SJSA1 (cell line): ENCODE results near the gene SMIM41. TPM values are rescaled to one million over a fixed set of nuclear protein-coding genes. Genes with fewer than 3 reads are reported as not detected.
A peak's percentile ranks its signal among the peaks of the same experiment; 100 is the strongest.

Experiments
- DNase-seq, 2 experiments: peaks; one replicate each; pipeline ENCODE4 v3.0.0-alpha.2; 2015 to 2020; ENCODE audit warnings: low spot score in 2 of 2, low read depth in 1 of 2
- H3K27ac ChIP-seq: fragments of 250-450 bp; sonication (Bioruptor Pico); 2 replicates; pipeline ENCODE4 v1.5.1; 2020; ENCODE audit warnings: mild to moderate bottlenecking, moderate library complexity
- H3K27me3 ChIP-seq: fragments of 250-450 bp; sonication (Bioruptor Pico); replicated peaks from 2 replicates; pipeline ENCODE4 v1.5.1; 2020; ENCODE audit warnings: mild to moderate bottlenecking, moderate library complexity
- H3K36me3 ChIP-seq: fragments of 250-450 bp; sonication (Bioruptor Pico); 2 replicates; pipeline ENCODE4 v1.5.1; 2020; ENCODE audit warnings: mild to moderate bottlenecking
- H3K4me1 ChIP-seq: fragments of 250-450 bp; sonication (Bioruptor Pico); replicated peaks from 2 replicates; pipeline ENCODE4 v1.6.1; 2021; ENCODE audit warnings: mild to moderate bottlenecking
- H3K4me3 ChIP-seq: fragments of 250-450 bp; sonication (Bioruptor Pico); 2 replicates; pipeline ENCODE4 v1.5.1; 2020; ENCODE audit warnings: mild to moderate bottlenecking
- H3K9me3 ChIP-seq: fragments of 250-450 bp; sonication (Bioruptor Pico); replicated peaks from 2 replicates; pipeline ENCODE4 v1.5.1; 2020; ENCODE audit warnings: mild to moderate bottlenecking
- total RNA-seq: library from RNA; depleted of rRNA; stranded (reverse); fragments of >200 nt; shearing (Covaris generic); gene quantifications from 2 replicates; pipeline ENCODE4 v1.2.3, GENCODE V29; 2014

SMIM41 gene
- total RNA-seq, 1 experiment from 2014 or later: not detected

DNA sequence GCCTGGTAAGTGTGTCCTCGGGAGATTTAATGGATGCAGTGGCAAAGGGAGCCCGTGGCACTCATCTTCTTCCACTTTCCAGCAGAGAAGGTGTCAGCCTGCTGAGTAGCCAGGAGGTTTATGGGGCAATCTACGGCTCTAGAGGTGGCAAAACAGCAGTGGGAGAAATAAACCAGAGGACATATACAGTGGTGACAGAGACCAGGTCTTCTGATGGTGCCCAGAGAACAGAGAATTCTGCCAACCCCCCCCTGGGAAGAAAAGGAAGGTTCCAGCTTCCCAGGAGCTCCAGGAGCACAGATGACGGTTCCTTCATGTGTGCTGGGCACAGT lies 43.0 kb downstream of the SMIM41 start:
- Histone ChIP-seq H3K27me3 (peaks cover 5% of the 10 kb centered on the region; the same call in 1 of the 2 replicates), H3K36me3 (no peaks in the 10 kb centered on the region)
- DNase-seq: no peak

DNA sequence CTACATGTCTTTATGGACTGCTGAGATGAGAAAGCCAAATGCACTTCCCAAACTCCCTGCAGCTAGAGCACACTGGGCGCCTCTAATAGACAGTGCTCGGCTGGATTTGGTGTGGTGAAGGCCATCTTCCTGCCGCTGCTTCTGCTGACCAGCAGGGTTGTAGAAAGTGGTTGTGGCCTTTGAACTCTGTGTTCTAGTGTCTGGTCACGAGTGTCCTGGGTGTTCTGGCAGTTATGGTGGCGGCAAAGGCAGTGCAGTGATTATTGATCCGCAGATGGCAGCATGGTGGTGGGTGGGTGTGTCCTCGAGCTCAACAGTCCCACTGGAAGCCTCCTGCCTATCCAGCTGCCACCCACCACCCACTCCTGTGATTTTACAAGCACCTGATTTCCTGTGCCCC lies 43.4 kb downstream of the SMIM41 start:
- no peak for DNase-seq
- Histone ChIP-seq H3K27me3 (peaks cover 5% of the 10 kb centered on the region; the same call in 1 of the 2 replicates), H3K9me3 (no peaks in the 10 kb centered on the region), H3K4me3 (no peak overlapping the region), H3K36me3 (no peaks in the 10 kb centered on the region), H3K4me1 (no peaks in the 10 kb centered on the region), H3K27ac (no peak overlapping the region)

More for the DNA sequence above, 43.0 kb downstream of the SMIM41 start:
- H3K4me1 ChIP-seq: no peaks in the 10 kb centered on the region
- H3K4me3 ChIP-seq: no peak overlapping the region
- H3K9me3 ChIP-seq: no peaks in the 10 kb centered on the region
- H3K27ac ChIP-seq: no peak overlapping the region

DNA sequence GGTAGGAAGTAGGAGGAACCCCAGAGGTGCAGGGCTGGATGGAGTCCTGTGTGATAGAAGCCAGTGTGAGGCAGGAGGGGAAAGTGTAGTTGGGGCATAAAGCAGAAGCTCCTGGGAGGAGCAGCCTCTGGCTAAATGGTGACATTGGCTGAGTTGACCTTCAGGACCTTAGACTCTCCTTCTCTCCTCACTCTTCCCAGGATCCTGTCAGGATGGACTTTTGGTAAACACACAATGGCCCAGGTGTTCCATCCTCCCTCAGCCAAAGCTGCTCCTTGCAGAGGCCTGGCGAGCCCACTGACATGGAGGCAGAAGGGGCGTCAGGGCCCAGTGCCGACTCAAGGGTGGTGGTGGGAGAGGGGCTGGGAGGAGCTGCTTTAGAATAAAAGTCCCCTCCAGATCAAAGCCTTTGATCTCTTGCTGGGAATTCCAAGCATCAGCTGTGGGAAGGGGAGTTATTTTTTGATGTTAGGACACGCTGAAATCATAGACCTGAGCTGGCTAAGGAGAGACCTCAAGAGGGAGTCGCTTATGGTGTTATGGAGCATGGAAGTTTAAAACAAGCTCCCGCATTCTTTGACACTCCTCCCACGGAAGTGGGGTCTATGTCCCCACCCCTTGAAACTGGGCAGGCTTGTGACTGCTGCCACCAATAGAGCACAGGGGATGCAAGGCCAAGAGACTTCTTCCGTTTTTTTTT lies 44.1 kb downstream of the SMIM41 start:
- H3K27ac ChIP-seq: no peak overlapping the region
- DNase-seq: no peak
- no peaks in the 10 kb centered on the region for H3K36me3 ChIP-seq
- 0 out of 2 replicates have a peak, but pooled peaks cover under 1% of the 10 kb centered on the region for H3K27me3 ChIP-seq
- no peaks in the 10 kb centered on the region for H3K4me1 ChIP-seq
- no peak overlapping the region for H3K4me3 ChIP-seq
- H3K9me3 ChIP-seq: no peaks in the 10 kb centered on the region

DNA sequence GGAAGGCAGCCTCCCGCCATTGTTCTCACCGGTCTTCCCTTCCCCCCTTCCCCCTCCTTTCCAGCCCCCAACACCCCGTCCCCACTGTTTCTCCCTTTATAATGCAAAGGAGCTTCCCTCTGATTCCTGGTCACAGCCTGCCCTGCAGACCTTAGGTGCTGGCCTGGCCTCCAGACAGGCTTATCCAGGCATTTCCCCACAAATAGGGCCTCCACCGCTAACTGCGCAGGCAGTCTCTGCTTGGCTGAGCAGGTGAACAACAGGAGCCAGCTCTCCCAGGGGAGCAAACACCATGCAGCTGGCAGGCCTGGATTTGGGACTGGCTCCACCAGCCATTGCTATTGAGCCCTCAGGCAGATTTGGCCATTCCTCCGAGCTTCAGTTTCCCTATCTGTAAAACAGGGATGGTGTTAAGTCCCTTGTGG lies 46.0 kb downstream of the SMIM41 start:
- H3K27me3 ChIP-seq: no peaks in the 10 kb centered on the region
- no peaks in the 10 kb centered on the region for H3K4me1 ChIP-seq
- H3K9me3 ChIP-seq: no peaks in the 10 kb centered on the region
- no peak for DNase-seq
- no peak overlapping the region for H3K27ac ChIP-seq
- no peak overlapping the region for H3K4me3 ChIP-seq
- no peaks in the 10 kb centered on the region for H3K36me3 ChIP-seq

DNA sequence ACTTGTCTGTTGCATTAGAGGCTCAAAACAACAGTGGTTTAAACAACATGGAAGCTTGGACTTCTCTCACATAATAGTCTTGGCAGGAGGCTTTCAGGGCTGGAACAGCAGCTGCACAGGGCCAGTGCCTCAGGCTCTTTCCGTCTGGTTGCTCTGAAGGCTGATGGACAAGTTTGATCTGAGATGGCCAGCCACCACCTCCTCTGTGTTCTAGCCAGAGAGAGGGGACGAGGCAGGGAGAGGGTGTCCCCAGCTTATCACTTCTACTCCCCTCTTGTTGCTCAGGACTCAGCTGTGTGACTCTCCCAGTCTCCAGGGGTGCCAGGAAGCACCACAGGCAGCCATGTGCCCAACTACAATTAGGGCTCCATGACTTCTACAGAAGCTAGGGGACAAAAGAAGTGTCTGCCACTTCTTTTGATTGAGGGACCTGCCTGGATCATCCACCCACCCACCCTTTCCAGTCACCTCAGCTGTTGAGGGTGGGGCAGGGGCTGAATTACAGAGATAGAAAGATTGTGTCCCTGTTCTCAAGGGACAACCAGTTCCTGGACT lies 46.6 kb downstream of the SMIM41 start:
- no peak for DNase-seq
- Histone ChIP-seq H3K4me3 (no peak overlapping the region), H3K27ac (no peak overlapping the region), H3K36me3 (no peaks in the 10 kb centered on the region), H3K27me3 (no peaks in the 10 kb centered on the region), H3K4me1 (no peaks in the 10 kb centered on the region), H3K9me3 (no peaks in the 10 kb centered on the region)

DNA sequence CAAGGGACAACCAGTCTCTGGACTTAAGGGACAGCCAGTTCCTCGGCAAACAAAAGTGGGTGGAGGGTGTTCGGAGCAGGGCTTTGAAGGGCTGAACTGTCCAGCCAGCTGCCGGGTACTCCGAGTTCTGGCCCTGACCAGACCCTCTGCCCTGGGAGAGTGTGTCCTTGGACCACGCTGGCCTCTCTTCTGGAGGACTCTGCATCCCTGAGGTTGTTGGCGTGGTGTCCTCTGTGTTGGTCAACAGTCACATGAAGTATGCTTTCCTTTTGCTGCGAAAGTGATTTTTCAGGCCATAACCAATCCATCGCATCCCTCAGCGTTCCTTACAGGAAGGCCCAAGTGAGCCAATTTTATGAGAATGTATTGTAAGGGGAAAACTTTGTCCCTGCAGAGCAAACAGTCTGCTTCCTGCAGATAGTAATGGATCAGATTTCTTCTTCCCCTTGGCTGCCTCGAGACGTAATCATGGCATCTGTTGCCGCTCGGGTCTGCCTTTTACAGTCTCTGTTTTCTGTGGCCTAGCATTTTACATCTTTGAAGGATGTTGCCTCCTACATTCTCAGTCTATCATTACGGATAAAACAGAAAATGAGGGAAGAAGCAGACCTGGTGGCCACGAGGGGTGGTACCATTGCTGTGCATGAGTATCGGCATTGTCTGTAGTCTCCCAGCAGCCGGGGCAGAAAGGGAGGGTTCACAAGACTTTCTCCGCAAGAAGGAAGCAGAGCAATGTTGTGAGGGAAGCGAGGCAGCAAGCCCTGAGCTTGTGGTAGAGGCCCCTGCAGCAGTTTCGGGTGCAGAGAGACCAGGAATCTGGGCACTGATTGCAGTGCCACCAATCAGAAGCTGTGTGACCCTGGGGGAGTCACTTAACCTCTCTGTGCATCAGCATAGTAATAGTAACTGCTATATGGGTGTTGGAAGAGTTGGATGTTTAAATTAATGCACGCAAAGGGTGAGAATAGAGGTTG lies 47.4 kb downstream of the SMIM41 start:
- Histone ChIP-seq H3K27me3 (no peaks in the 10 kb centered on the region), H3K4me3 (no peak overlapping the region), H3K27ac (no peak overlapping the region), H3K9me3 (no peaks in the 10 kb centered on the region), H3K36me3 (no peaks in the 10 kb centered on the region), H3K4me1 (no peaks in the 10 kb centered on the region)
- DNase-seq: no peak

DNA sequence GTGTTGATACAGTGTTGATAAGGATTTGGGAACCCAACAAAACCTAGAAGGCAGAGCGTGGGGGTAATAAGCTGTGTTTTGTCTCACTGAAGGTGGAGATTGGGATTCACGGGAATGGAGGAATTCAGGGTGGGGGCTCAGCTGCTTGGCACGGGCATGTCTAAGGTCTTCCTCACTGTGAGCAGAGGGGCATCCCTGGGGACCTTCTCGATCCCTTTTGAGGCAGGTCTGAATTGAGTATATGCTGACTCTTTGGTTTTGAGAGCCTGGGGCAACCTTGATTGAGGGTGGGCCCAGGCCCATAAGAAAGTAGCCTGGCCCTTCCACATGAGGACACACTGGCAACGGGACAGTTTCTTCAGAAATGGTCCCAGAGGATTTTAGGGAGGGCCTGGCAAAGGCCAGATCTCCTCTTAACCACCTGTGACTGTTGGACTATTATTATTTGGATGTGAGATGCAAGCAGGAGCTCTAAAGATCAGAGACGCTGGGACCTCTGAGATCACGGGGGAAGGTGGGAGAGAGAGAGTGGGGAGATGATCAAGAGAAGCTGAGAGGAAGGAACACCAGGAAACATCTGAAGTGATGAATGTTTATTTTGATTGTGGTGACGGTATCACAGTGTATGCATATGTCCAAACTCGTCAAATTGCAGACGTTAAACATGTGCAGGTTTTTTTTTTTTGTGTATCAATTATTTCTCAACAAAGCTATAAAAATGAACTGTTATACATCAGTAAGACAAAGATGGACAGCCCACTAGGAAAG lies 48.4 kb downstream of the SMIM41 start:
- Histone ChIP-seq H3K27me3 (0 out of 2 replicates have a peak, but pooled peaks cover 3% of the 10 kb centered on the region), H3K36me3 (no peaks in the 10 kb centered on the region), H3K4me1 (no peaks in the 10 kb centered on the region), H3K27ac (no peak overlapping the region), H3K9me3 (no peaks in the 10 kb centered on the region), H3K4me3 (no peak overlapping the region)
- DNase-seq: no peak

DNA sequence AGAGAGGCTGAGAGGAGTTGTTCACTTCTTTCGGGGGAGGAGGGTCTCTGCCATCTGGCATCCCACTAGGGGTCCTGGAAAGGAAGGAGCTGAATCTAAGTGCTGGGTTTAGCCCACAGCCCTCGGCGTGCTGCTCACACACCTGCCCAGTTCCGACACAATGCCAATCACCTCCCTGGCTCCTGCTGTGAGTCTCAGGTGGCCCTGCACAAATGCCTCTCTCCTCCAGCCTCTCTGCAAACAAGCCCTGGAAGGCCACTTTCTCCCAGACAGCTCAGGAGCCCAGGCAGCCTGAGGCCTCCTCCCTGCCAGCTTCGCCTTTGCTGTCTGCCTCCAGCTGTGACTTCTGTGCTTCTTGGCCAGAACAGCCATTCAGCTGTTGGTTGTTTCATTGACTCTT lies 51.2 kb downstream of the SMIM41 start:
- no peak overlapping the region for H3K4me3 ChIP-seq
- DNase-seq: no peak

DNA sequence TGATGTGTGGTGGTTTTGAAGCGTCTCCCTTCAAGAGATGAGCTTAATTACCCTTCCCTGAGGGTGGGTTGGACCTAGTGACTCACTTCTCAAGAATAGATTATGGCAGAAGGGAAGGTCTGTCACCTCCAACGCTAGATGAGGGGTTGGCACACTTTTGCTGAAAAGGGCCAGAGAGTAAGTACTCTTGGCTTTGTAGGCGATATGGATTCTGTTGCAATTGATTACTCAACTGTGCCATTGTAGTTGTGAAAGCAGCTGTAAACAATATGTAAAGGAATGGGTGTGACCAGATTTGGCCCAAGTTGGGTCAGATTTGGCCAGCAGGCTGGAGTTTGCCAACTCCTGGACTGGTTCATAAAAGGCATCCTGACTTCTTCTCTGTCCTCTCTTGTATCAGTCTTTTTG lies 53.3 kb downstream of the SMIM41 start:
- Histone ChIP-seq H3K27me3 (0 out of 2 replicates have a peak, but pooled peaks cover 11% of the 10 kb centered on the region), H3K36me3 (no peaks in the 10 kb centered on the region), H3K4me3 (no peak overlapping the region), H3K9me3 (no peaks in the 10 kb centered on the region; the same call in 1 of the 2 replicates), H3K27ac (no peak overlapping the region), H3K4me1 (no peaks in the 10 kb centered on the region)
- DNase-seq: no peak

More for the DNA sequence above, 51.2 kb downstream of the SMIM41 start:
- H3K27me3 ChIP-seq: 0 out of 2 replicates have a peak, but pooled peaks cover 11% of the 10 kb centered on the region
- no peaks in the 10 kb centered on the region for H3K4me1 ChIP-seq
- no peak overlapping the region for H3K27ac ChIP-seq
- H3K36me3 ChIP-seq: no peaks in the 10 kb centered on the region
- H3K9me3 ChIP-seq: no peaks in the 10 kb centered on the region; the same call in 1 of the 2 replicates

DNA sequence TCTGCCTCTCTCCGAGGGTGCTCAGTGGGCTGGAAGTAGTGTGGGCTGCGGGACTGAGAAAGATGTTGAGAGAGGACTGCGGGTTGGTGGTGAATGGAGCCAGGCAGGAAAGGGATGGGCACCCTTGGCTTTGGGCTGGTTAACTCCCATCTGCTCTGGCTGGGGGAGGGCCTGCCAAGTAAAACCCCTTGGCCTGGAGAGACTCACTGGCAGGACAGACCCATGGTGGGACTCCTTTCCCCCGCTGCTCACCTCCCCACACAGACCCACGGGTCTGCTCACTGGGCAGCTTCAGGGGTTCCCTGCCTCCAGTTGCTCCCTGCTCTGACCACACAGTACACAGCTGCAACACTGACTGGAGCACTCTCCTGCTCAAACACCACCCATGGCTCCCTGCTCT lies 58.2 kb downstream of the SMIM41 start:
- Histone ChIP-seq H3K4me3 (no peak overlapping the region), H3K36me3 (no peaks in the 10 kb centered on the region), H3K27ac (no peak overlapping the region), H3K27me3 (0 out of 2 replicates have a peak, but pooled peaks cover 12% of the 10 kb centered on the region), H3K9me3 (no peaks in the 10 kb centered on the region; the same call in 1 of the 2 replicates), H3K4me1 (no peaks in the 10 kb centered on the region)
- no peak for DNase-seq

DNA sequence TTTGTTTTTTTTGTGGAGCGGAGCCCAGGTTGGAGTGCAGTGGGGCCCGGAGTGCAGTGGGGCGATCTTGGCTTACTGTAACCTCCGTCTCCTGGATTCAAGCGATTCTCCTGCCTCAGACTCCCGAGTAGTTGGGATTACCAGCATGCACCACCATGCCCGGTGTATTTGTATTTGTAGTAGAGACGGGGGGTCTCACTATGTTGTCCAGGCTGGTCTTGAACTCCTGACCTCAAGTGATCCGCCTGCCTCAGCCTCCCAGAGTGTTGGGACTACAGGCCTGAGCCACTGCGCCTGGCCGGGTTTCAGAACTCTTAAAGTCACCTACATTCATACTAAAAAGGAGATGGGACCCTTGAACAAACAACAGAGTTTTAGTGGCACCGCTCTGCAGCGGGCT lies 59.6 kb downstream of the SMIM41 start:
- H3K27me3 ChIP-seq: 0 out of 2 replicates have a peak, but pooled peaks cover 12% of the 10 kb centered on the region

DNA sequence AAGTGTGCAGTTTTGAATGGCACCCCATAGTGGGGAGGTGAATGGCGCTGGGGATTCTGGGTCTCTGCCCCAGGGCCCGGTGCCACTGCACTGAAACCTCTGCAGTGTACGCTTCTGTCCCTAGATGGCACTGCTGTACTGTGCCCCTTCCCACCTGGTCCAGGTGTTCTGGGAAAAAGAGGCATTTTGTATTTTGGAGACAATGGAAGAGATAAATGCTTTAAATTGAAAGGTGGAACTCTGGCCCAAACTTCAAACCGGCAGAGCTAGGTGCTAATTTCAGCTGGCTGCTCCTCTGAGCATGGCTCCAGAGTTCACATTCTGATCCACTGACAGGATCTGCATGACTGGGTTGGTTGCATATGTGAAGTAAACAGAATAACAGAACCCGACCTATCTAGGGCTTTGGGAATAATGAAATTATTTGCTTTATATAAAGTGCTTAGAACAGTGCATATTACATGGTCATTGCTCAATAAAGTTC lies 60.1 kb downstream of the SMIM41 start:
- Histone ChIP-seq H3K36me3 (no peaks in the 10 kb centered on the region), H3K4me1 (peaks cover 14% of the 10 kb centered on the region), H3K4me3 (no peak overlapping the region), H3K9me3 (no peaks in the 10 kb centered on the region; the same call in 1 of the 2 replicates), H3K27me3 (0 out of 2 replicates have a peak, but pooled peaks cover 12% of the 10 kb centered on the region), H3K27ac (no peak overlapping the region)
- DNase-seq: peak in 1 of 2 experiments; percentile 29

More for the DNA sequence above, 59.6 kb downstream of the SMIM41 start:
- Histone ChIP-seq H3K4me1 (peaks cover 9% of the 10 kb centered on the region), H3K27ac (no peak overlapping the region), H3K36me3 (no peaks in the 10 kb centered on the region), H3K9me3 (no peaks in the 10 kb centered on the region; the same call in 1 of the 2 replicates), H3K4me3 (no peak overlapping the region)
- no peak for DNase-seq

DNA sequence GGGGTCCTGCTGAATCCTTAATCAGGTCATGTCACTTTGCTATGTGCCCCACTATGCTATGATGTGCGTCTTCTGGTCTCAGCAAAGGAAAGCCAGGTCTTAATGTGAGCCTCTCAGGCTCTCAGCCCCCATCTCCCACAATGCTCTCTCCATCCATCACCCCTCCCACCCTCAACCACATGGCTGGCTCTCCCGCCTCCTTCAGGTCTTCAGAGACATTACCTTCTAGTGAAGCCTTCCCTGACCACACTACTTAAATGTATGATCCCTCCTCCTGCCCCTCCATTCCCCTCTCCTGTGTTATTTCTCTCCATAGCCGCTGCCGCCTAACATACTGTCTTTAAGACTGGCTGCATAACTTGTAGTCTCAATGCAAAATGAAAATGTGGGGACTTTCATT lies 61.8 kb downstream of the SMIM41 start:
- Histone ChIP-seq H3K27ac (no peak overlapping the region), H3K27me3 (0 out of 2 replicates have a peak, but pooled peaks cover 4% of the 10 kb centered on the region), H3K4me1 (peaks cover 31% of the 10 kb centered on the region), H3K9me3 (no peaks in the 10 kb centered on the region), H3K36me3 (no peaks in the 10 kb centered on the region; the same call in 1 of the 2 replicates), H3K4me3 (no peak overlapping the region)
- DNase-seq: no peak
